ENCODE results near the gene MVB12A. TPM values are rescaled to one million over a fixed set of nuclear protein-coding genes. Genes with fewer than 3 reads are reported as not detected.

Gene MVB12A
- total and polyA plus RNA-seq, 9 of the 15 experiments (the other 6 are each of a cell fraction or from before 2014, with no cell fraction given) = 1.2 to 46.2 (median 22.4) TPM

GRCh38 chr19:17447704-17448130, 27.9 kb downstream of the MVB12A start (continued):
- TF ChIP-seq ZMIZ1 (IDR thresholded peaks at IDR 0.05; ENCODE audit: low read depth in 2 of 2, low read length in 2 of 2) = no peak
- TF ChIP-seq, protein P1, sequence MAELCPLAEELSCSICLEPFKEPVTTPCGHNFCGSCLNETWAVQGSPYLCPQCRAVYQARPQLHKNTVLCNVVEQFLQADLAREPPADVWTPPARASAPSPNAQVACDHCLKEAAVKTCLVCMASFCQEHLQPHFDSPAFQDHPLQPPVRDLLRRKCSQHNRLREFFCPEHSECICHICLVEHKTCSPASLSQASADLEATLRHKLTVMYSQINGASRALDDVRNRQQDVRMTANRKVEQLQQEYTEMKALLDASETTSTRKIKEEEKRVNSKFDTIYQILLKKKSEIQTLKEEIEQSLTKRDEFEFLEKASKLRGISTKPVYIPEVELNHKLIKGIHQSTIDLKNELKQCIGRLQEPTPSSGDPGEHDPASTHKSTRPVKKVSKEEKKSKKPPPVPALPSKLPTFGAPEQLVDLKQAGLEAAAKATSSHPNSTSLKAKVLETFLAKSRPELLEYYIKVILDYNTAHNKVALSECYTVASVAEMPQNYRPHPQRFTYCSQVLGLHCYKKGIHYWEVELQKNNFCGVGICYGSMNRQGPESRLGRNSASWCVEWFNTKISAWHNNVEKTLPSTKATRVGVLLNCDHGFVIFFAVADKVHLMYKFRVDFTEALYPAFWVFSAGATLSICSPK (IDR thresholded peaks at IDR 0.05; ENCODE audit: borderline replicate concordance) = no peak
- TF ChIP-seq ZFP36 (IDR thresholded peaks at IDR 0.05; ENCODE audit: low read depth, low read length, partially characterized antibody) = no peak
- no peak for TF ChIP-seq NFE2L1 (tag; IDR thresholded peaks at IDR 0.05; ENCODE audit: borderline replicate concordance, low read depth)
- TF ChIP-seq NFIC (IDR thresholded peaks at IDR 0.05) = no peak
